A673 (cell line): Measurements from ENCODE around the gene TBC1D20.

Experiments
- EZH2 ChIP-seq: fragments of 200-600 bp; sonication (generic); IDR thresholded peaks from 2 replicates; pipeline ENCODE4 v1.6.1; 2017; ENCODE audit warnings: borderline replicate concordance, low read depth, mild to moderate bottlenecking, mixed read lengths, antibody characterized with exemption, low read length; ENCODE audit not compliant: poor library complexity, severe bottlenecking
- TF ChIP-seq, protein P1 (sequence below): fragments of 300-800, 200-600 bp; sonication (generic); conservative IDR thresholded peaks from 2 replicates; pipeline ENCODE4 v1.5.1; 2017; ENCODE audit warnings: low read depth, mild to moderate bottlenecking, antibody characterized with exemption, low read length, moderate library complexity, mixed read lengths

DNA sequence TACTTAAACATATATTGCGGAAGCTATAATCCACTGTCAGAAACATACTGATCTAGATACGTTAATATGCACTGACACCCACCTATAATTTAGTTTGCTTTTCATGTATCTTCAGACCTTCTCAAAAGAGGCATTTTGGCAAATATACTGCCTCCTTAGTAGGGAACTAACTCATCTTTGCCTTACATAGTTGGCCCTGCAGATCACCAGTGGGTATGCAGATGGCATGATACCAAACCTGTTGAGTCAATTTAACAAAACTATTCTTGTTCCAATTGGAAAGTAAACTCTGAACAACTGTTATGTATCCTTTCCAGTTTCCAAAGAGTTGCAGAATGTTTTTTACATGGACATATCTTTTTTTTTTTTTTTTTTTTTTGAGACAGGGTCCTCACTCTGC, 35.6 kb upstream of the TBC1D20 start:
- TF ChIP-seq, protein P1, sequence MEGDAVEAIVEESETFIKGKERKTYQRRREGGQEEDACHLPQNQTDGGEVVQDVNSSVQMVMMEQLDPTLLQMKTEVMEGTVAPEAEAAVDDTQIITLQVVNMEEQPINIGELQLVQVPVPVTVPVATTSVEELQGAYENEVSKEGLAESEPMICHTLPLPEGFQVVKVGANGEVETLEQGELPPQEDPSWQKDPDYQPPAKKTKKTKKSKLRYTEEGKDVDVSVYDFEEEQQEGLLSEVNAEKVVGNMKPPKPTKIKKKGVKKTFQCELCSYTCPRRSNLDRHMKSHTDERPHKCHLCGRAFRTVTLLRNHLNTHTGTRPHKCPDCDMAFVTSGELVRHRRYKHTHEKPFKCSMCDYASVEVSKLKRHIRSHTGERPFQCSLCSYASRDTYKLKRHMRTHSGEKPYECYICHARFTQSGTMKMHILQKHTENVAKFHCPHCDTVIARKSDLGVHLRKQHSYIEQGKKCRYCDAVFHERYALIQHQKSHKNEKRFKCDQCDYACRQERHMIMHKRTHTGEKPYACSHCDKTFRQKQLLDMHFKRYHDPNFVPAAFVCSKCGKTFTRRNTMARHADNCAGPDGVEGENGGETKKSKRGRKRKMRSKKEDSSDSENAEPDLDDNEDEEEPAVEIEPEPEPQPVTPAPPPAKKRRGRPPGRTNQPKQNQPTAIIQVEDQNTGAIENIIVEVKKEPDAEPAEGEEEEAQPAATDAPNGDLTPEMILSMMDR = no peak
- no peak for TF ChIP-seq EZH2
